Lower leg skin (tissue), 3 donors: ENCODE results near the gene ATP6V0A1.

Experiments used
- CTCF ChIP-seq, 3 donors: fragments of 450-650 bp; IDR thresholded peaks; one replicate each; pipeline ENCODE4 v1.5.1; 2016; ENCODE audit warnings: antibody characterized with exemption in 3 of 3, mild to moderate bottlenecking in 3 of 3, moderate library complexity in 2 of 3
- POLR2A ChIP-seq, 2 donors: fragments of 450-650 bp; IDR thresholded peaks; one replicate each; pipeline ENCODE4 v1.6.1; 2016 to 2017; ENCODE audit warnings: antibody characterized with exemption in 2 of 2, mild to moderate bottlenecking in 1 of 2, moderate library complexity in 1 of 2

GRCh38 chr17:42438600-42439567, 19.8 kb upstream of the ATP6V0A1 start:
- TF ChIP-seq CTCF (IDR thresholded peaks at IDR 0.05) = no peak
- TF ChIP-seq POLR2A (IDR thresholded peaks at IDR 0.05) = no peak
